ENCODE data around the gene REXO5. TPM values are rescaled to one million over a fixed set of nuclear protein-coding genes. Genes with fewer than 3 reads are reported as not detected.

The REXO5 gene
- total RNA-seq, 1 experiment from 2014 or later, result 4.0 TPM

DNA sequence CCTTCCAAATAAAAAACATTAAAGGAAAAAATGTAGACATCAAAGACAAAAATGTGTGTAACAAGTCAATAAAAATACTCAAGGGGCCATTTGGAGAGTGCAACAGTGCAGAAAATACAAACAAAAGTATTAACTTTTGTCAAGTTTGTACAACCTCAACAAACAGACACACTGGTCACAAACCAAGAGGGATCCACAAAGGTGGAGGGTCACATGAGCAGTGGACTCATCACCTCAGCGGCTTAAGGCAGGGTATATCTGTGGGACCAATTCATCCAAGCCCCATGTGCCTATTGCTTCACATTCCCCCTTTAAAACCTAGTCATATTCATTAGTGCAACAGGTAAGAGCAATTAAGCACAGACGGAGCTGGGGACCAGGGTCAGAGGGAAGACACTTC, 48.6 kb downstream of the REXO5 start:
- H3K4me3 ChIP-seq (ENCODE audit: low read length), result no peak overlapping the region

DNA sequence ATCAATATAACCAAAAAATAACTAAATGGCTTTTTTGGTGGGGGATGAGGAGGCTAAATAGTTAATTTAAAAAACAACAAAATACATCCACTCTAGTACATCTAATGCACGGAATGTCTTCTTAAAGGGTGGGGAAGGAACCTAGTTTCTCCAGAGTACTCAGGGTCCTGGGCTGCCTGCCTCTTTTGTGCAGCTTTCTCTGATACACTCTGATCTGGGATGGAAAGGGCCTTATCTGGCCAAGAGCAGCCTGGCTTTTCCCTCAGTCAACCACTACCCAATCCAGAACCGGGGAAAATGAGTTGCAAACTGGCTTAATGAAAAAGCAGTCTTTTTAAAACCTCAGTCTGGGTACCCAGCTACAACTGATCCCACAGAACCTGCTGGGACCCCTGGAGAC, 51.0 kb downstream of the REXO5 start:
- Histone ChIP-seq H3F3A (ENCODE audit: low read length, unreplicated experiment) (no peaks in the 10 kb centered on the region), H3K9me2 (replicated peaks; ENCODE audit: low read length) (no peaks in the 10 kb centered on the region), H3K36me3 (ENCODE audit: low read depth, low read length) (peaks cover 14% of the 10 kb centered on the region), H3K27me3 (ENCODE audit: low read length) (no peaks in the 10 kb centered on the region), H4K20me1 (ENCODE audit: low read length) (no peaks in the 10 kb centered on the region), H3K9ac (ENCODE audit: low read length) (no peak overlapping the region), H3K27ac (ENCODE audit: low read length) (no peak overlapping the region), H3K4me3 (ENCODE audit: low read length) (no peak overlapping the region), H2AFZ (ENCODE audit: low read length) (no peak overlapping the region), H3K4me2 (ENCODE audit: low read length) (no peak overlapping the region), H3K9me3 (ENCODE audit: low read length) (no peaks in the 10 kb centered on the region), H3K79me2 (ENCODE audit: low read length) (0 out of 2 replicates have a peak, but pooled peaks cover 3% of the 10 kb centered on the region), H3K4me1 (ENCODE audit: insufficient read depth, low read length) (peaks cover 21% of the 10 kb centered on the region)
- TF ChIP-seq EZH2 (IDR thresholded peaks at IDR 0.05; ENCODE audit: low read length, unreplicated experiment) (no peak), EZH2phosphoT487 (IDR thresholded peaks at IDR 0.05; ENCODE audit: borderline replicate concordance, low read length) (no peak)
- TF ChIP-seq, protein P1, sequence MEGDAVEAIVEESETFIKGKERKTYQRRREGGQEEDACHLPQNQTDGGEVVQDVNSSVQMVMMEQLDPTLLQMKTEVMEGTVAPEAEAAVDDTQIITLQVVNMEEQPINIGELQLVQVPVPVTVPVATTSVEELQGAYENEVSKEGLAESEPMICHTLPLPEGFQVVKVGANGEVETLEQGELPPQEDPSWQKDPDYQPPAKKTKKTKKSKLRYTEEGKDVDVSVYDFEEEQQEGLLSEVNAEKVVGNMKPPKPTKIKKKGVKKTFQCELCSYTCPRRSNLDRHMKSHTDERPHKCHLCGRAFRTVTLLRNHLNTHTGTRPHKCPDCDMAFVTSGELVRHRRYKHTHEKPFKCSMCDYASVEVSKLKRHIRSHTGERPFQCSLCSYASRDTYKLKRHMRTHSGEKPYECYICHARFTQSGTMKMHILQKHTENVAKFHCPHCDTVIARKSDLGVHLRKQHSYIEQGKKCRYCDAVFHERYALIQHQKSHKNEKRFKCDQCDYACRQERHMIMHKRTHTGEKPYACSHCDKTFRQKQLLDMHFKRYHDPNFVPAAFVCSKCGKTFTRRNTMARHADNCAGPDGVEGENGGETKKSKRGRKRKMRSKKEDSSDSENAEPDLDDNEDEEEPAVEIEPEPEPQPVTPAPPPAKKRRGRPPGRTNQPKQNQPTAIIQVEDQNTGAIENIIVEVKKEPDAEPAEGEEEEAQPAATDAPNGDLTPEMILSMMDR (conservative IDR thresholded peaks at IDR 0.05; ENCODE audit: low read depth, low read length), result no peak
- BruUV-seq (replicated peaks), result no TSS peak
- CTCF ChIA-PET, result no interaction called here
- no peak for DNase-seq
- POLR2A ChIA-PET (ENCODE audit: unreplicated experiment), result no interaction called here
- ATAC-seq, result no peak
- intact Hi-C loops (cut with micrococcal nuclease), result no loop called here

More for the DNA sequence above, 48.6 kb downstream of the REXO5 start:
- ATAC-seq (no peak), DNase-seq (no peak)
- Histone ChIP-seq H3K9me3 (ENCODE audit: low read length) (no peaks in the 10 kb centered on the region), H3K79me2 (ENCODE audit: low read length) (no peaks in the 10 kb centered on the region), H3K9me2 (replicated peaks; ENCODE audit: low read length) (no peaks in the 10 kb centered on the region), H3K27me3 (ENCODE audit: low read length) (no peaks in the 10 kb centered on the region), H3K4me1 (ENCODE audit: insufficient read depth, low read length) (peaks cover 36% of the 10 kb centered on the region), H3K9ac (ENCODE audit: low read length) (no peak overlapping the region), H3K27ac (ENCODE audit: low read length) (no peak overlapping the region), H2AFZ (ENCODE audit: low read length) (no peak overlapping the region), H3K36me3 (ENCODE audit: low read depth, low read length) (peaks cover 12% of the 10 kb centered on the region), H4K20me1 (ENCODE audit: low read length) (no peaks in the 10 kb centered on the region), H3F3A (ENCODE audit: low read length, unreplicated experiment) (no peaks in the 10 kb centered on the region), H3K4me2 (ENCODE audit: low read length) (no peak overlapping the region)
- no TSS peak for BruUV-seq (replicated peaks)
- POLR2A ChIA-PET (ENCODE audit: unreplicated experiment), result no interaction called here
- intact Hi-C loops (cut with micrococcal nuclease), result loop anchor here (5.0 kb wide), 1 partner anchor 247 kb away; no protein-coding TSS in a partner anchor
- TF ChIP-seq EZH2 (IDR thresholded peaks at IDR 0.05; ENCODE audit: low read length, unreplicated experiment), result no peak
- TF ChIP-seq EZH2phosphoT487 (IDR thresholded peaks at IDR 0.05; ENCODE audit: borderline replicate concordance, low read length), result no peak
- TF ChIP-seq, protein P1 (conservative IDR thresholded peaks at IDR 0.05; ENCODE audit: low read depth, low read length), result no peak
- CTCF ChIA-PET, result no interaction called here

DNA sequence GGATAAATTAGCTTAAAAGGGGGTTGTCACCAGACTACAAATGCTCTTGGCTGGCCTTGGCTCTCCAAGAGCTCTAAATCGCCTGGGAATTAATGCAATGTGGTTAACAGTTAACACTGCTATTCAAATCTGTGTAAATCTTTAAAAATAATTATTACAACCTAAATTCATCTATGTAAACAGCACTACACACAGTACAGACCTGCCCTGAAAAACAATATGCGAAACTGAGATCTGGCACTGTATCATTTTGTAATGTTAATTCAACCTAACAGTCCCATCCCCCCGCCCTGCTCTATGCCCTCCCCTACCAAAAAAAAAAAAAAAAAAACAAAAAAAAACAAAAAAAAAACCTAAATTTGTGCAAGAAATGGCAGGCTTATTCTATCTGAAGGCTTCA, 52.9 kb downstream of the REXO5 start:
- Histone ChIP-seq H3K27me3 (ENCODE audit: low read length) (no peaks in the 10 kb centered on the region), H3K4me1 (ENCODE audit: insufficient read depth, low read length) (peaks cover 8% of the 10 kb centered on the region), H3K4me3 (ENCODE audit: low read length) (no peak overlapping the region), H3K9me2 (replicated peaks; ENCODE audit: low read length) (no peaks in the 10 kb centered on the region), H4K20me1 (ENCODE audit: low read length) (no peaks in the 10 kb centered on the region), H3K9me3 (ENCODE audit: low read length) (no peaks in the 10 kb centered on the region), H3K4me2 (ENCODE audit: low read length) (no peak overlapping the region), H3F3A (ENCODE audit: low read length, unreplicated experiment) (no peaks in the 10 kb centered on the region), H2AFZ (ENCODE audit: low read length) (no peak overlapping the region), H3K9ac (ENCODE audit: low read length) (no peak overlapping the region), H3K79me2 (ENCODE audit: low read length) (peaks cover 22% of the 10 kb centered on the region), H3K36me3 (ENCODE audit: low read depth, low read length) (peaks cover 14% of the 10 kb centered on the region), H3K27ac (ENCODE audit: low read length) (no peak overlapping the region)
- ATAC-seq (no peak), DNase-seq (no peak)
- TF ChIP-seq, protein P1 (conservative IDR thresholded peaks at IDR 0.05; ENCODE audit: low read depth, low read length), result no peak
- TF ChIP-seq EZH2phosphoT487 (IDR thresholded peaks at IDR 0.05; ENCODE audit: borderline replicate concordance, low read length), result no peak
- no peak for TF ChIP-seq EZH2 (IDR thresholded peaks at IDR 0.05; ENCODE audit: low read length, unreplicated experiment)
- ChIA-PET CTCF (no interaction called here), POLR2A (ENCODE audit: unreplicated experiment) (no interaction called here)
- BruUV-seq (replicated peaks), result no TSS peak
- intact Hi-C loops (cut with micrococcal nuclease), result no loop called here
